Pancreas (tissue), 10 donors: ENCODE measurements around the gene ANXA9. TPM values are rescaled to one million over a fixed set of nuclear protein-coding genes. Genes with fewer than 3 reads are reported as not detected.

Experiments
- ATAC-seq, 4 donors: fragments of 200-7000 bp; cut with Tn5 transposase; one replicate each; pipeline versions ENCODE4 v1.8.0 to v1.9.1; 2020; ENCODE audit warnings: mild to moderate bottlenecking in 4 of 4, moderate library complexity in 4 of 4
- DNase-seq, 6 donors: peaks; one replicate each; pipeline ENCODE4 v3.0.0-alpha.2; 2020
- FAIRE-seq: peaks from 2 replicates; lab custom pipeline; 2012; peaks lifted over from hg19 to GRCh38; lab: Jason Lieb, UNC
- H3K27ac ChIP-seq, 4 donors: fragments of 200-600 bp; sonication (generic); 1 replicate in 3 of 4; 2 replicates in 1 of 4; pipeline versions ENCODE4 v1.5.0 to v1.8.0; 2020
- H3K27me3 ChIP-seq, 4 donors: fragments of 200-600 bp; one replicate each; pipeline ENCODE4 v1.8.0; 2021
- H3K36me3 ChIP-seq, 3 donors: fragments of 200-600 bp; sonication (generic) in 1 of 3; one replicate each; pipeline versions ENCODE4 v1.5.0 to v1.8.0; 2020 to 2021
- H3K4me1 ChIP-seq, 3 donors: fragments of 200-600 bp; one replicate each; pipeline ENCODE4 v1.8.0; 2021
- H3K4me3 ChIP-seq, 4 donors: fragments of 200-600 bp; sonication (generic) in 2 of 4; one replicate each; pipeline versions ENCODE4 v1.5.0 to v1.8.0; 2020 to 2021
- H3K9me3 ChIP-seq, 4 donors: fragments of 200-600 bp; one replicate each; pipeline ENCODE4 v1.8.0; 2021
- WGBS, 2 donors: extraction: QIAGEN DNeasy Blood & Tissue Kit; methylation state at CpG; one replicate each; pipeline ENCODE4 v1.1.7; 2013; 5-methylcytosine and 5-hydroxymethylcytosine counted together
- intact Hi-C, 3 donors: fragments of 100-400 bp; cut with DNase I; formaldehyde crosslinking; loops; one replicate each; pipeline versions ENCODE4 v1.11.1 to v1.14.2; 2022
- polyA plus RNA-seq, 2 donors: library from polyadenylated mRNA; stranded (reverse); fragments of 200-250 nt; gene quantifications; one replicate each; pipeline ENCODE4 v1.2.3, GENCODE V29; 2013
- total RNA-seq, 6 donors: library from RNA; stranded (reverse); fragmentation: NEBNext Ultra II Directional in 4 of 6; extraction: Animal tissue kit (Norgen Biotek cat#: 25700) in 4 of 6; gene quantifications; one replicate each; pipeline versions ENCODE4 v1.2.1 to v1.2.4, GENCODE V29; 2021 to 2023
- TF ChIP-seq, protein P1 (sequence below), 4 donors: fragments of 200-600 bp; sonication (generic) in 3 of 4; IDR thresholded peaks; one replicate each; pipeline versions ENCODE4 v1.5.0 to v1.8.0; 2021; ENCODE audit warnings: antibody characterized with exemption in 4 of 4
- donor health status: healthy with polysubstance abuse.
- donor health status: DM: no; HTN: no; CAD: no; lungs with moderate emphysema.
- donor health status: DM: no; HTN: no; CAD: no.
- donor health status: control.
- donor health status: control.
- donor health status: Bipolar disorder and iron deficiency.
- donor health status: DM: yes; HTN: yes; CAD: no.
- donor health status: DM: no; HTN: no; CAD: no.
- donor health status: DM: no; HTN: no; CAD: no.
- donor health status: DM: yes; HTN: yes; CAD: no.

The ANXA9 gene
- total and polyA plus RNA-seq, 8 donors: 11.7 to 30.7 (median 15.8) TPM

DNA sequence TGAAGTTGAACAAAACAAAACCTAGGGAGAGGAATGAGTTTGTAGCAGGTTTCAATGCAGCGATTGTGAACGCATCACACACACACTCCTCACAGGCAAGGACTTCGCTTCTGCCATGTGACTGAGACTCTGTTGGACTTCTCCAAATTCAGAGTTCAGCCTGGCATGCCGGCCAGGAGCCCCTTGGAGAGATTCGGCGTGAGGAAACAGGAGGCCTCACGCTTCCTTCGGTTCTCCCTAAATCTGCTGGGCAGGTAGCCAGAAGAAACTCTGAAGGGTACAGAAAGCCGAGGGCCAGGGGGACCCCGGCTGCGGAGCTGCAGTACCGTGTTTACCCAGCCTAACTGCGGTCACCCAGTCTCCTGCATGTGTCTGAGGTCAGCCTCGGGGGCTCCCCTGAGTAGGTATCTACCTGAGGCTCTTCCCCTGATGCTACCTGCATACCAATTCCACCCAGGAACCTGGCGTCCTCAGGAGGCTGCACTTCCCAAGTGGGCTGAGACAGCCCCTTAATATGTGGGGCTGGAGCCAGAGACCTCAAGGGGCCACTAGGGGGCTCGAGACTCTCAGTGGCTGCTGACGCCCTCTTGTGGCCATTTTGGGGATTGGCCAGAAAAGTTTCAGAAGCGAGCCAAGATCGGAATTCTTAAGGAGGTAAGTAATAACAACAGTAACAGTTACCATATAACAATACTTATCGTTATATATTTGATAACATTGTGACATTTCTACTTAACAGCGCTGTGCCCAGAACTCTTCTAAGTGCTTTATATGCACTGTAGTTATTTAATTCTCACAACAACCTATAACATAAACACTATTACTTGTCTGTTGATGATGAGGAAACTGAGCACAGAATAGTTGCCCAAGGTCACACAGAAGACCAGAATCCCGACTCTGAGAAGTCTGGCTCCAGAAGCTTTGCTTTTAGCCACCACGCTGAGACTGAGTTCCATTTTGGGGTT, 2.7 kb upstream of the ANXA9 start:
- H3K27me3 ChIP-seq: no peaks in the 10 kb centered on the region
- 14% methylated on average over 23 of the region's 23 CpGs for WGBS, 2 donors
- peak; percentile 81 to 91 (median 87) for DNase-seq
- H3K4me3 ChIP-seq: peak overlapping the region in 2 of 4 donors; percentile 16 to 35
- ATAC-seq: peak; percentile 29 to 66 (median 58)
- intact Hi-C loops: no loop called here
- peak; percentile 41 for FAIRE-seq
- no peaks in the 10 kb centered on the region for H3K9me3 ChIP-seq
- H3K27ac ChIP-seq: peak overlapping the region; percentile 31 to 77 (median 48)
- H3K4me1 ChIP-seq: peaks cover 0 to 17% (median 5%) of the 10 kb centered on the region in 3 donors
- TF ChIP-seq, protein P1, sequence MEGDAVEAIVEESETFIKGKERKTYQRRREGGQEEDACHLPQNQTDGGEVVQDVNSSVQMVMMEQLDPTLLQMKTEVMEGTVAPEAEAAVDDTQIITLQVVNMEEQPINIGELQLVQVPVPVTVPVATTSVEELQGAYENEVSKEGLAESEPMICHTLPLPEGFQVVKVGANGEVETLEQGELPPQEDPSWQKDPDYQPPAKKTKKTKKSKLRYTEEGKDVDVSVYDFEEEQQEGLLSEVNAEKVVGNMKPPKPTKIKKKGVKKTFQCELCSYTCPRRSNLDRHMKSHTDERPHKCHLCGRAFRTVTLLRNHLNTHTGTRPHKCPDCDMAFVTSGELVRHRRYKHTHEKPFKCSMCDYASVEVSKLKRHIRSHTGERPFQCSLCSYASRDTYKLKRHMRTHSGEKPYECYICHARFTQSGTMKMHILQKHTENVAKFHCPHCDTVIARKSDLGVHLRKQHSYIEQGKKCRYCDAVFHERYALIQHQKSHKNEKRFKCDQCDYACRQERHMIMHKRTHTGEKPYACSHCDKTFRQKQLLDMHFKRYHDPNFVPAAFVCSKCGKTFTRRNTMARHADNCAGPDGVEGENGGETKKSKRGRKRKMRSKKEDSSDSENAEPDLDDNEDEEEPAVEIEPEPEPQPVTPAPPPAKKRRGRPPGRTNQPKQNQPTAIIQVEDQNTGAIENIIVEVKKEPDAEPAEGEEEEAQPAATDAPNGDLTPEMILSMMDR (IDR thresholded peaks at IDR 0.05): peak; percentile 99 to 100 (median 100)
- no peaks in the 10 kb centered on the region for H3K36me3 ChIP-seq

DNA sequence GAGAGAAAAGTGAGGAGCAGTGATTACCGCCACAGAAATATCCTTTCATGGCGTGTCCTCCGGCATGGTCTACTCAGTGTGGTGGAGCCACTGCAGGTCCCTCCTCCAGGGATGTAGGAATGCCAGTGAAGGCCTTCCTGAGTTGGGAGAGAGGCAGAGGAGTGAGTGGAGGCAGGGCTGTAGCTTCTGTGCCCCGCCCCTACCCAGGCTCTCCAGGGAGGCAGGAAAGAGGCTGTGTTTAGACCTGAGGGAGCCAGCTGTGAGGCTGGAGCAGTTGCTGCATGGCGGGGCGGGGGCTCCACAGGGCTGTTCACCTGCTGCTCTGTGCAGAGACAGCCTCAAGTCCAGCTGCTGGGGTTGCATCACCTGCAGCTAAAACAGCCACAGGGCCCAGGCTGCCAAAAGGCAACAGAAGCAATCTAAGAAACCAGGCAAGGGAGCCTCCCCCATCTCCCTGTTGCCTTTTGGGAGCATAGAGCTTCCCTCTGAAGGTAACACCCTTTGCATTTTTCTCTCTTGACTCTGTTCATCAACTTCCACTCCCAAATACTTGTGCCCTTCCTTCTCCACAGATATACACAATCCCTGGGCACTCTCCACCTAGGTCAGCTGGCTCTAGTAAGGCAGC, 801 bp upstream of the ANXA9 start:
- intact Hi-C loops: no loop called here
- Histone ChIP-seq H3K27me3 (no peaks in the 10 kb centered on the region), H3K9me3 (no peaks in the 10 kb centered on the region), H3K4me1 (peaks cover 0 to 14% (median 5%) of the 10 kb centered on the region in 3 donors), H3K27ac (peak overlapping the region; percentile 43 to 77 (median 67)), H3K4me3 (no peak overlapping the region), H3K36me3 (no peaks in the 10 kb centered on the region)
- WGBS, 2 donors: 66 to 72% methylated on average over 6 of the region's 6 CpGs
- TF ChIP-seq, protein P1 (IDR thresholded peaks at IDR 0.05): no peak
- no peak for FAIRE-seq
- ATAC-seq: peak; percentile 30 to 61 (median 50)
- DNase-seq: peak in 4 of 6 donors; percentile 48 to 68 (median 64)

DNA sequence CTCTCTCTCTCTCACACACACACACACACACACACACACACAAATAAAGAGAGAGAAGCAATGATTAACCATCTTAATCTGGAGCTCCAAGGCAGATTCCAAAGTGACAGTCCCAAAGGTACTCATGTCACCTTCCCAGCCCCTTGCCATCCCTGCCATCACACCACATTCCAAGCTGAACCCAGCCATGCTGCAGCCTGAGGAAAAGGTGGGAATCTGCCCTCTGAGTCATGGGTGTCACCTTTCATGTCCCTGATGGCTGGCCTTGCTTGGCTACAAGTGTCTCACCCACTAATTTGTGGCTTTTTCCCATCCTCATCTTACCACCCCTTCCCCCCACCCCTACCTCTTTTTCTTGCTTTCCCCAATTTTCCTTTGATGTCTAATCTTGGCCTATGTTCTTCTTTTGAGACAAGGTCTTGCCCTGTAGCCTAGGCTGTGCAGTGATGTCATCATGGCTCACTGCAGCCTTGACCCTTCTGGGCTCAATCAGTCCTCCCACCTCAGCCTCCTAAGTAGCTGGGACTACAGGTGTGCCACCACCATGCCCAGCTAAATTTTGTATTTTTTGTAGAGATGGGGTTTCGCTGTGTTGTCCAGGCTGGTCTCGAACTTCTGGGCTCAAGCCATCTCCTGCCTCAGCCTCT, 3.2 kb downstream of the ANXA9 start:
- no peak for FAIRE-seq
- WGBS, 2 donors: 77% methylated on average over 2 of the region's 2 CpGs
- no peaks in the 10 kb centered on the region for H3K36me3 ChIP-seq

DNA sequence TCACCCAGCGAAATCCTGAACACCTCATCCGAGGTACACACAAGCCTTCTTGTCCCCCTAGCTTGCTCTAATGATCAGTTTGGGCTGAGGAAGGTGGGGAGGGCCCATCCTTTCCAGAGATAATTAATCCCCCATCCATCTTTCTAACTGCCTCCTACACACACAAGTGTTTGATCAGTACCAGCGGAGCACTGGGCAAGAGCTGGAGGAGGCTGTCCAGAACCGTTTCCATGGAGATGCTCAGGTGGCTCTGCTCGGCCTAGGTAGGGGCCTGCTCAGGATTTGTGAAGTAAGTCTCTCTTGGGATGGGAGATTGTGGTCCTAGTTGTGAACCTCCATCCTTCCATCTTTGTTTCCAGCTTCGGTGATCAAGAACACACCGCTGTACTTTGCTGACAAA, 5.8 kb downstream of the ANXA9 start:
- Histone ChIP-seq H3K36me3 (no peaks in the 10 kb centered on the region), H3K27me3 (no peaks in the 10 kb centered on the region), H3K9me3 (no peaks in the 10 kb centered on the region), H3K27ac (no peak overlapping the region), H3K4me1 (no peaks in the 10 kb centered on the region), H3K4me3 (no peak overlapping the region)
- 61 to 72% methylated on average over 7 of the region's 7 CpGs for WGBS, 2 donors
- FAIRE-seq: no peak
- DNase-seq: no peak
- peak in 2 of 4 donors; percentile 51 to 54 for ATAC-seq
- TF ChIP-seq, protein P1 (IDR thresholded peaks at IDR 0.05): no peak
- intact Hi-C loops: no loop called here

More for the DNA sequence above, 3.2 kb downstream of the ANXA9 start:
- Histone ChIP-seq H3K27me3 (no peaks in the 10 kb centered on the region), H3K9me3 (no peaks in the 10 kb centered on the region), H3K4me3 (no peak overlapping the region), H3K4me1 (no peaks in the 10 kb centered on the region), H3K27ac (no peak overlapping the region)
- ATAC-seq: no peak
- no peak for DNase-seq
- TF ChIP-seq, protein P1 (IDR thresholded peaks at IDR 0.05): no peak
- intact Hi-C loops: no loop called here
